Measurements from ENCODE around the gene ORAI2.
"Not testable (repeated sequence)": the region's sequence is repeated elsewhere in the genome, so short reads cannot be mapped to it uniquely, and the experiment has no call there.

Gene ORAI2

GRCh38 chr7:102469972-102470825 is 36.8 kb downstream of the ORAI2 start:
- FAIRE-seq = no peak

- FAIRE-seq = no peak
These were observed 38.4 kb downstream of the ORAI2 start for GRCh38 chr7:102471791-102472125.

- FAIRE-seq = no peak
These were observed 39.0 kb downstream of the ORAI2 start for GRCh38 chr7:102472126-102473041.

DNA sequence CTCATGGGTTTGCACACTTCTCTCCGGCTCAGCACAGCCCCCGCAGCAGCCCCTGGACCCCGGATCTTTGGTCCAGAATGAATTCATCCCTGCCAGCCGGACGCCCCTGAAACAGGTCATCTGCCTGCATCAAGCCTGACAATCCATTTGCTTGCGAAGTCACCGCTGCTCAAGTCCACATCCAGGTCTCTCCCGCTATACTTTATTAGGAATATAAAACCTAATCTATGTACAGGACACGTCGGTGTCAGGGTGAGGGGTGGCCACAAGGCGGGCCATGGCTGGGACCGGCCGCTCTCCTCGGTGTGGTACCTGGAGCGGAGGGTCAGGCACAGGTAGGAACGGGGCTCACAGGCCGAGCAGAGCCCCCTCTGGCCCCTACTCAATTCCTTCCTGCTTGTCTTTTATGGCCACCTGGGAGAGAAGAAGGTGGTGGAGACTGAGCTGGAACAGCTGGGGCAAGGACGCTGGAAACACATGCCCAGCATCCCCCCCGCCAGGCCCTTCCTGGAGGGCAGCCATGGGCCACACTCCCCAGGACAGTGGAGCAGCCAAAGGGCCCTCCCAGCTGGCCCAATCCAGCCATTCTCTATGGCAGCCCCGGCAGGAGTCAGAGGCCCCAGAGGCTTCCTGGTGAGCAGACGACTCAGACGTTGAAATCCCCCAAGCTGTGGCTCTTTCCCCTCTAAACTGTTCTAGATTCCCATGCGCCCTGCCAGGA is 40.1 kb downstream of the ORAI2 start:
- no peak for FAIRE-seq

DNA sequence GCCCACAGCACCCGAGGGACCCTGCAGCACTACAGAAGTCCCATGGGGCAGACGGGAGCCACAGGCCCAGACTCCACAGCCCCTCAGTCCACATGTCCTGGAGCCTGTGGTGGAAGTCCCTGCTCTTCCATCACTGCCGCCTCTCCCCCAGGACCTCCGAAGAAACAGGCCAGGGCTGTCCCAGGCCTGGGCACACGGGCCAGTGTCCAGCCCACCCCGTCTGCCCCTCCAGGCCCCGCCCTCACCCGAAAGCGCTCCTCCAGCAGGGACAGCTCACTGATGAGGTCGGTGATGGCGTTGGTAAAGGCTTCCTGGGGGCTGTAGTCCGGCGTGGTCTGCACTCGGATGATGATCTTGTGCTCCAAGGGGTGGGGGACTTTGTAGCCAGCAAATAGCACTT is 40.7 kb downstream of the ORAI2 start:
- FAIRE-seq = not testable (repeated sequence)

DNA sequence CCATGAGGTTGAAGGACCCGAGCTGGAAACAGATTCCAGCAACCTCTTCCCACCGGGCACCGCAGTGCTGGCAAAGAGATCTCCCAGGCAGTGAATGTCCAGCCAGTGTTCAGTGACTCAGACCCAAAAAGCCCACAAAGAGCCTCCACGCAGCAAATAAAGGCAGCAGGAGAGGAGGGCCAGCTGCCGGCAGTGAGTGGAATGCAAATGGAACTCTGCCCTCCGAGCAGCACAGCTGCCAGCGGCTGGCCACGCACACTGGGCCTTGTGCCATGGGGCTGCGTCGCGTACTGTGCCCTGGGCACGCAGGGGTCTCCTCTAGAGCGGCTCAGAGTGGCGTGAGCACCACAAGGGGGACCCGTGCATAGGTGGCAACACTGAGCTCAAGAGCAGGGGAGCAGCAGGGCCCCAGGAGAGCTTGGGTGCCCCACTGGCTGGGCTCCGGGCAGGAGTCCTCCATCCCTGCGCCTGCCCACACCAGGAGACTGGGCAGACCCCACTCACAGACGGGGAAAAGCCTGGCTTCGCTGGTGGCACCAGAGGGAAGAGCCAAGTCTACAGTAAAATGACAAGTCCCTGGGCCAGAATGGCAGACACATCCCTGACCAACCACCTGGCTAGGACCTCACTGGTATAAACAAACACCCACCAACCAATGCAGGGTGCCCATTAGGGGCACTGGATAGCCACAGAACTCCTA is 41.5 kb downstream of the ORAI2 start:
- not testable (repeated sequence) for FAIRE-seq

- FAIRE-seq = not testable (repeated sequence)
These were observed 45.2 kb downstream of the ORAI2 start, which contains the start of gene POLR2J for GRCh38 chr7:102478314-102479208. Gene POLR2J (minus strand): TSS chr7:102478922. CDS start chr7:102478860, 62 bp downstream.

DNA sequence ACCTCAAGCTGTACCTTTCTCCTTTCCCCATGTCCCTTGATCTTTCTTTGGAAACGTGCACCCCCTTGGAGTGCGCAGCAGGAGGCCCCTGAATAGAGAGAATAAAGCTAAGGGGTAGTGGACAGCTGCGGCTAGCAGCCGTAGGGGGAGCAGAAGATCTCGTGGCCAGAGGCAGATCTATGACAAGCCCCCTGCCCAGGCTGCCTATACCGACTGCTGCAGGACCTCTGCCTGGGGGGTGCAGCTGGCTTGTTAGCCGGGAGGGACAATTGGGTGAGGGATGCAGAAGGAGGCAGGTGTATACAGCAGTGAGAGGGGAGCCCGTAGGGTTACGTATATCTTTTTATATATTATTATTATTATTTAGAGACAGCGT is 45.8 kb downstream of the ORAI2 start:
- not testable (repeated sequence) for FAIRE-seq

DNA sequence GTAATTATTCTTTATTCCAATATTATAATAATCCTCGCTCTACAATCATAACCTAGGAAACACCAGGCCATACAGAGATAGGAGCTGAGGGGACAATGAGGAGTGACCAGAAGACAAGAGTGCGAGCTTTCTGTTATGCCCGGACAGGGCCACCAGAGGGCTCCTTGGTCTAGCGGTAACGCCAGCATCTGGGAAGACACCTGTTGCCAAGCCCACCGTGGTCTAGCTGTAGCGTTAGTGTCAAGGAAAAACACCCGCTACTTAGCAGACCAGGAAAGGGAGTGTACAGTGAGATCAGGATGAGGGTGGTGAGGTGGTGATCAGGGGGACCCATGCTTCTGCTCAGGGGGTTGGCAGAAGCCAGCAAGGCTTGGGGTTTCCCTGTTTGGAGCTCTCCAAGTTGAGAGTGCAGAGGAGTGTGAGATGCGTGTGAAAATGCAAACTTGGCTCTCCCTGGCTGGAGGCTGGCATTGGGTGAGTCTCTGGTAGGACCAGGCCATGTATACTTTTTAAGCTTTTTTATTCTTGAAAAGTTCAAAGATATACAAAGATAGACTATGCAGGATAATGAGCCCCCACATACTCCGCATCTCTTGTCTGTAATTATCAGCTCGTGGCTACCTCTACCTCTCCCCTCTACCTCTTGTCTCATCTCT is 46.7 kb downstream of the ORAI2 start:
- FAIRE-seq = not testable (repeated sequence)

DNA sequence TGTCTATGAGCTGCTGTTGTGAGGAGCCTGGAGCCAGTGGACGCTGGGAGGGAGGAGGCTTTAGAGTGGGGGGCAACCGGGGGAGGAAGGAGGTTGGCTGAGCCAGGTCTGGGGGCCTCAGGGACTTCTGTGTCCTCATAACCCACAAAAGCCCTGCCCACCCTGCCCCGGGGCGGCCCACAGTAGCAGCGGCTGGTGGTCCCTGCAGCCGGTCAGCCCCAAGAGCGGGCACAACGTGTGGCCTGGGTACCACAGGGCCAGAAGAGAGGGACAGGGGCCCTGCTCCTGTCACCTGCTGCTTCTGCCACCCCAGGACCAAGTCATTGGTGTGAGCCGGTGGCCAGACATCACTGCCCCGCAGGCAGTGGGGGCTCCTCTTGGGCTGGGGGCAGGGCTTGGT is 48.6 kb downstream of the ORAI2 start:
- FAIRE-seq = not testable (repeated sequence)

- FAIRE-seq = not testable (repeated sequence)
These were observed 50.9 kb downstream of the ORAI2 start for GRCh38 chr7:102484317-102484716.

DNA sequence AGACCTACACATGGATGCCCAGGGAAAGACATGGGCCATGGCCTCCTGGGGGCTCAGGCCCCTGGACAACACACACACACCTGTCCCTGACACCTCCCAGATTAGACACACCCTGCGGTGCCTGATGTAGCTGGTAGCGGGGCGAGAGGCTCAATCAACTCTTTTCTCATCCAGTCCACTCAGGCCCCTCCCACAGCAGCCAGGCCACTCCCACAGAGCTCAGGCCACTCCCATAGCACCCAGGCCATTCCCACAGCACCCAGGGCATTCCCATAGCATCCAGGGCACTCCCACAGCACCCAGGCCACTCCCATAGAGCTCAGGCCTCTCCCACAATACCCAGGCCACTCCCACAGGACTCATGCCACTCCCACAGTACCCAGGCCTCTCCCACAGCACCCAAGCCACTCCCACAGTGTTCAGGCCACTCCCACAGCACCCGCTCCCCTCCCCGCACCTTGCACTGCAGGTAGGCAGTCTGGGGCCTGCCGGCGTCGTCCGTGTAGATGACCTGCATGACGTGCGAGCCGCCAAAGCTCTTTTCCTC is 57.2 kb downstream of the ORAI2 start:
- not testable (repeated sequence) for FAIRE-seq

GRCh38 chr7:102493220-102493935 is 60.0 kb downstream of the ORAI2 start:
- FAIRE-seq = not testable (repeated sequence)

GRCh38 chr7:102494026-102494425 is 60.7 kb downstream of the ORAI2 start:
- FAIRE-seq = not testable (repeated sequence)

GRCh38 chr7:102494473-102495149 is 61.2 kb downstream of the ORAI2 start:
- not testable (repeated sequence) for FAIRE-seq

GRCh38 chr7:102496861-102497260 is 63.5 kb downstream of the ORAI2 start:
- not testable (repeated sequence) for FAIRE-seq

DNA sequence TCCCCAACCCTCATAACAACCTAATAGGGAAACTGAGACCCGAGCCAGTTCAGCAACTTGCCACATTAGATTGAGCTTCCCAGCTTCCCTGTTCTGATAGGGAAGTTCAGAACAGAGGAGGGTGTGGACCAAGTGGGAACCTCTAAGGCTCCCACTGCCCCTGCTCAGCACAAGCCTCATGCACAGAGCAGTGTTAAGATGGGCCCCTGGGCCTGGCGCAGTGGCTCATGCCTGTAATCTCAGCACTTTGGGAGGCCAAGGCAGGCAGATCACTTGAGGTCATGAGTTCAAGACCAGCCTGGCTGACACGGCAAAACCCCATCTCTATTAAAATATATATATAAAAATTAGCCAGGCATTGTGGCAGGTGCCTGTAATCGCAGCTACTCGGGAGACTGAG is 63.9 kb downstream of the ORAI2 start:
- FAIRE-seq = not testable (repeated sequence)

DNA sequence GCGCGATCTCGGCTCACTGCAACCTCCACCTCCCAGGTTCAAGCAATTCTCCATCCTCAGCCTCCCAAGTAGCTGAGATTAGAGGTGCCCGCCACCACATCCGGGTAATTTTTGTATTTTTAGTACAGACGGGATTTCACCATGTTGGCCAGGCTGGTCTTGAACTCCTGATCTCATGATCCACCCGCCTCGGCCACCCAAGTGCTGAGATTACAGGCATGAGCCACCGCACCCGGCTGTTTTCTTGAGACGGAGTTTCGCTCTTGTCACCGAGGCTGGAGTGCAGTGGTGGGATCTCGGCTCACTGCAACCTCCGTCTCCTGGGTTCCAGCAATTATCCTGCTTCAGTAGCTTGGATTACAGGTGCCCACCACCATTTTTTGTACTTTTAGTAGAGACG is 64.9 kb downstream of the ORAI2 start:
- not testable (repeated sequence) for FAIRE-seq

DNA sequence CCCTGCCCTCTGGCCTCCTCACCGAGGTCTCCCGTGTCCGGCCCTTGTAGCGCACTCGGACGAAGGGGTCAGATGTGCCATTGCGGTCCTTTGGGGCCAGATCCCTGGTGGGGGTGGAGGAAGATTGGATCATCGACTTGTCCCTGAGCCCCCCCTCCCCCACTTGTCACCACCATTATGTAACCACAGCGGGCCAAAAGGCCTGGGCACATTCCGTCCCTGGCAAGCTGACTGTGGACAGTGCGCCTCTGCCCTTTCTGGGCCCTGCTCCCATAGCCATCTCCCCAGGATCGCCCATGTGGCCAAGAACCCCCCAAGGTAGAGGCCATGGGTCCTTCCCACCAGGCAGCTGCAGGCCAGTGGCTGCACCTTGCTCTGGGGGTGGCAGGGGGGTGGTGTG is 69.8 kb downstream of the ORAI2 start:
- FAIRE-seq = not testable (repeated sequence)

Measured in TTC549 (cell line).